Measurements from ENCODE around the gene FKBP5.

The FKBP5 gene

DNA sequence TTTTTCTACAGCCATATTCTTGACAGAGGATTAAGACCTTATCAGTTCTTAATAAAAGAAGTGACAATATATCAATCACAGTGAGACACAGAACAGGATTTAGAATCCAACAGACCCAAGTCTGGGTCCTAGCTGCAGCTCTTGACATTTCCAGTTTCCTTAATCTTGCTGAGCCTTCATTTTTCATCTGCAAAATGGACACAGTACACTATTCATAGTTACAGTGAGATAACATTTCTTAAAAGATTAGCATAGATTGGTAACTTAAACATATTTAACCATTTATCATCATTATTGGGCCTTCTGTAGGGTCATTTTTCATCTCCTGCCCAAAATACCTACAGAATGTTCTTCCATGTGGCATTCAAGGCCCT lies 45.6 kb downstream of the FKBP5 start:
- DNase-seq (ENCODE audit: insufficient read length) (no peak), FAIRE-seq (no peak)
- TF ChIP-seq TAF1 (IDR thresholded peaks at IDR 0.05; ENCODE audit: borderline replicate concordance, low read depth, low read length) (no peak), POLR2A (IDR thresholded peaks at IDR 0.05; ENCODE audit: low read depth, low read length) (no peak), POLR2AphosphoS5 (IDR thresholded peaks at IDR 0.05; ENCODE audit: low read depth, low read length) (no peak)

DNA sequence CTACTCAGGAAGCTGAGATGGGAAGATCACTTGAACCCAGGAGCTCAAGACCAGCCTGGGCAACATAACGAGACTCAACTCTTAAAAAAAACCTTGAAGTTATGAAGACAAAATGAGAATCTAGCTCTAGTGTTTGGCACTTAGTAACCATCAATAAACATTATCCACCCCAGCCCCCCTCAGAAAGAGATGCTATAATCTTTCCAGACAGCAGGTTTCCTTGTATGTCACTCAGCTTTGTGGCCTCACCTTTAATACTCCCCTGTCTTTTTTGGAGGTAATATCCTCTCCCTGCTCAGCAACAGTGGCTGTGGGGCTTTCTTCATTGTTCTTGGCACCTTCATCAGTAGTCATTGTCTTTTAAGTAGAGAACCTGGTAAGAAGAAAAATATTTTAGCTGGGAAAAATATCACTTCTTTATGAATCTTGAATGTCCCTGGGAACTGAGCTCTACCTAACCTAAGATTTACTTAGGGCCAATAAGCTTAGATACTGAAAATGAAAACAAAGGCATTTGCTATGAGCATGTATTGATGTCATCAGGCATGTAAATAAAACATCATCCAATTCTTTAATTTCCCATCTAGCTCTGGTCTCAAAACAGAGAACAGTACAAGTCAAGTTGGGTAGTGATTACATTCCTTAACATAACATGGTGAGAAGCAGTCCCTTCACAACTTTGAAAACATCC lies 46.1 kb downstream of the FKBP5 start:
- no peak for FAIRE-seq
- TF ChIP-seq TAF1 (IDR thresholded peaks at IDR 0.05; ENCODE audit: borderline replicate concordance, low read depth, low read length), result no peak
- TF ChIP-seq POLR2AphosphoS5 (IDR thresholded peaks at IDR 0.05; ENCODE audit: low read depth, low read length), result no peak
- TF ChIP-seq POLR2A (IDR thresholded peaks at IDR 0.05; ENCODE audit: low read depth, low read length), result no peak
- no peak for DNase-seq (ENCODE audit: insufficient read length)

DNA sequence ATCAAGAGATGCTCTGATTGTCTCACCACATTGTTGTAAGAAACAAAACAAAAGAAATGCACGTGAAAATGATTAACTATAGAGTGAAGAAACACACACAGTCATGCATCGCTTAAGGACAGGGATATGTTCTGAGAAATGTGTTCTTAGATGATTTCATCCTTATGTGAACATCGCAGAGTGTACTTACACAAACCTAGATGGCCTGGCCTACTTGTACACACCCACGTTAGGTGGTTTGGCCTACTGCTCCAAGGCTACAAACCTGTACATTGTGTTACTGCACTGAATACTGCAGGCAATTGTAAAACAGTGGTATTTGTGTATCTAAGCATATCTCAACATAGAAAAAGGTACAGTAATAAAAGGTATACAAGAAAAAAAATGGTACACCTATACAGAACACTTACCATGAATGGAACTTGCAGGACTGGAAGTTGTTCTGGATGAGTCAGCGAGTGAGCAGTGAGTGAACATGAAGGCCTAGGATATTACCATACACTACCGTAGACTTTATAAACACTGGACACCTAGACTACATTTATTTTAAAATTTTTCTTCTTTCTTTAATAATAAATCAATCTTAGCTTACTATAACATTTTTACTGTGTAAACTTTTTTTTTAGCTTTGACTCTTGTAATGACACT lies 48.6 kb downstream of the FKBP5 start:
- no peak for FAIRE-seq

DNA sequence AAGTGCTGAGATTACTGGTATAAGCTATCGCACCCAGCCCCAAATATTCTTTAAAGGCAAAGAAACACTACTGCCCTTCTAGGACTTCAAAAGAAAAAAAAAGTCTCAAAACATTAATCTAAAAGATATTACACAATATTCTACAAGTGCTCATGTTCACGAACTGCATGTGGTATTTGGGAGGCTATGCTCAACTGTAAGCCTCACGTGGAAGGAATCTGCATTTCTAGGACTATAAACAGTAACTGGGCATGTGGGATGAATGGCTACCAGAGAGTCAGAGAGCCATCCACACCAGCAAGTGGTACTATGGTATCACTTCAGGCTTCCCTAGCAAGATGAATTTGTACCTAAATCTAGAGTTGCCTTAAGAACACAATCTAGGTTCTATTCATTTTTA lies 50.0 kb downstream of the FKBP5 start:
- TF ChIP-seq POLR2AphosphoS5 (IDR thresholded peaks at IDR 0.05; ENCODE audit: low read depth, low read length) (no peak), POLR2A (IDR thresholded peaks at IDR 0.05; ENCODE audit: low read depth, low read length) (no peak), TAF1 (IDR thresholded peaks at IDR 0.05; ENCODE audit: borderline replicate concordance, low read depth, low read length) (no peak)
- no peak for DNase-seq (ENCODE audit: insufficient read length)

More for the DNA sequence above, 48.6 kb downstream of the FKBP5 start:
- no peak for DNase-seq (ENCODE audit: insufficient read length)
- no peak for TF ChIP-seq POLR2A (IDR thresholded peaks at IDR 0.05; ENCODE audit: low read depth, low read length)
- no peak for TF ChIP-seq POLR2AphosphoS5 (IDR thresholded peaks at IDR 0.05; ENCODE audit: low read depth, low read length)
- no peak for TF ChIP-seq TAF1 (IDR thresholded peaks at IDR 0.05; ENCODE audit: borderline replicate concordance, low read depth, low read length)

DNA sequence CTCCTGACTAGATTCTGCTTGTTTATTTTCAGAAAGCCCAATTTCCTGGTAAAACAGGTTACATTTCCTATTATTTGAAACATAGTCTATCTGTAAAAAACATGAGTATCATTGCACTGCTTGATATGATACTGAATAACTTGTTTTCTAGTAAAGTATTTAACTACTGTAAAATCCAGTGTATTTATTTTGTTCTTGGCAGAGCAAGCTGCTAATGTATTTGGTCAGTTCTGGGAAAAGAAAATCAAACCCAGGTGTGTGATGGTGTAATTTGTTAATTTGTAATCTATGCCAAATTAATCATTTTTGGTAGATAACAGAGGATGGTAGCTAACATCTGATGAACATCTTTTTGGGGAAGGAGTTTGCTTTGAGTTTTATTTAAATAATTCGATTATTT lies 50.8 kb downstream of the FKBP5 start:
- DNase-seq (ENCODE audit: insufficient read length) (no peak), FAIRE-seq (no peak)
- no peak for TF ChIP-seq TAF1 (IDR thresholded peaks at IDR 0.05; ENCODE audit: borderline replicate concordance, low read depth, low read length)
- TF ChIP-seq POLR2AphosphoS5 (IDR thresholded peaks at IDR 0.05; ENCODE audit: low read depth, low read length), result no peak
- TF ChIP-seq POLR2A (IDR thresholded peaks at IDR 0.05; ENCODE audit: low read depth, low read length), result no peak

More for the DNA sequence above, 50.0 kb downstream of the FKBP5 start:
- FAIRE-seq, result no peak

DNA sequence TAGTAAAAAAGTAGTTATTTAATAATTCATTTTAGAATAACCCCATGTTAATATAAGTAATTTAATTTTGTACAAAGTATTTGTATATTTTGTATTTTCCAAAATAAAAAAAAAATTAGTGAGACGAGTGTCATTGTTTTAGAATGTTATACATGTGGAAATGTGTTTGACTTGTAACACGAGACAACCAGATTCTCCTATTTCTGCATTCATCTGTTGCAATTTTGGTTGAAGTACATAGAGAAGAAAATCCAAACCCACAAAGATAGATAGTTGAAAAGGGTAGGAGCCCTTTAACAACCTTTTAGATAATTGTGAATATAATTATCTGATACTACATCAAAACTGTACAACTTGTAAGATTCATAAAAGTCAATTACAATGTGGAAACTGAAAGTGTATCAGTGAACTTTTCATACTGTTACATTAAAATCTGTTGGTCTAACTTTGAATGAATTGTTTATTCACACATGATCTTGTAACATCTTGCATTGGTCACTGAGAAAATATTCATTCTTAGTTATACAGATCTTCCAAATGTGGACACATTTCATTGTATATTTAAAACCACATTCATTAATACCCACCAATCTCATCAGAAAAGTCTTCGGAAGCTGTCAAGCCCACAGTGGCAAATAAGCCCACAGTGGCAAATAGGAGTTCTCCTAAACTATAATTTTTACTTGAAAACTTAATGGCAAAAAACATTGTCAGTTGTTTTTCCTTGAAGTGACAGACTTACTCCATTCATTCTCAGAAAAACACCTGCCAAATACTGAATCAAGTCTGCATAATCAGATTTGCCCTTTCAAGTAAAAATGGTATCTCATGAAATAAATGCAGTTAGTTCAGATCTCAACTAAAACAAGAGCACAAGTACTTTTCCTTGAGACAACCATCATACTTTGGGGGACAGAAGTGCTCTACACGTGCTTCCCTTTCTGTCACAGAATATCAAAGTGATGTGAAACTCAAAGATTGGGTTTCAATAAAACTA lies 52.8 kb downstream of the FKBP5 start:
- no peak for TF ChIP-seq POLR2AphosphoS5 (IDR thresholded peaks at IDR 0.05; ENCODE audit: low read depth, low read length)
- TF ChIP-seq POLR2A (IDR thresholded peaks at IDR 0.05; ENCODE audit: low read depth, low read length), result no peak
- no peak for TF ChIP-seq TAF1 (IDR thresholded peaks at IDR 0.05; ENCODE audit: borderline replicate concordance, low read depth, low read length)
- no peak for DNase-seq (ENCODE audit: insufficient read length)
- no peak for FAIRE-seq

DNA sequence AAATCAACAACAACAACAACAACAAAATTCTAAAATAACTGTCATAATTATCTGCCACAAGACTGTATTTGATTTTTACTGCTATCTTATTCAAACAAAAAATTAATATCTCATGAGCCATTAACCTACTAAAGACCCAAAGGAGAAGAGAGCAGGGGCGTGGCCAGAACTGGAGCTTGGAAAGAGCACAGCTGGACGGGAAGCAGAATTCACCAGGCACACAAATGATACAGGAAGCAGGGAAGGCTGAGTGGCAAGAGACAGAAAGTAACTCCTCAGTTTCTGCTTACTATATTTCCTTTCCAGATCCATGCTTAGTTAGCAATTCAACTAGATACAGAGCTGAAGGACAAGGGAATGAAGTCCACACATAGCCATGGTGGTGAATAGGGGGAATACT lies 54.4 kb downstream of the FKBP5 start:
- TF ChIP-seq POLR2A (IDR thresholded peaks at IDR 0.05; ENCODE audit: low read depth, low read length), result no peak
- TF ChIP-seq POLR2AphosphoS5 (IDR thresholded peaks at IDR 0.05; ENCODE audit: low read depth, low read length), result no peak
- no peak for TF ChIP-seq TAF1 (IDR thresholded peaks at IDR 0.05; ENCODE audit: borderline replicate concordance, low read depth, low read length)
- DNase-seq (ENCODE audit: insufficient read length) (no peak), FAIRE-seq (no peak)

- DNase-seq (ENCODE audit: insufficient read length) (no peak), FAIRE-seq (no peak)
- no peak for TF ChIP-seq TAF1 (IDR thresholded peaks at IDR 0.05; ENCODE audit: borderline replicate concordance, low read depth, low read length)
- no peak for TF ChIP-seq POLR2AphosphoS5 (IDR thresholded peaks at IDR 0.05; ENCODE audit: low read depth, low read length)
- TF ChIP-seq POLR2A (IDR thresholded peaks at IDR 0.05; ENCODE audit: low read depth, low read length), result no peak
These were observed 55.1 kb downstream of the FKBP5 start for GRCh38 chr6:35633579-35634089.

DNA sequence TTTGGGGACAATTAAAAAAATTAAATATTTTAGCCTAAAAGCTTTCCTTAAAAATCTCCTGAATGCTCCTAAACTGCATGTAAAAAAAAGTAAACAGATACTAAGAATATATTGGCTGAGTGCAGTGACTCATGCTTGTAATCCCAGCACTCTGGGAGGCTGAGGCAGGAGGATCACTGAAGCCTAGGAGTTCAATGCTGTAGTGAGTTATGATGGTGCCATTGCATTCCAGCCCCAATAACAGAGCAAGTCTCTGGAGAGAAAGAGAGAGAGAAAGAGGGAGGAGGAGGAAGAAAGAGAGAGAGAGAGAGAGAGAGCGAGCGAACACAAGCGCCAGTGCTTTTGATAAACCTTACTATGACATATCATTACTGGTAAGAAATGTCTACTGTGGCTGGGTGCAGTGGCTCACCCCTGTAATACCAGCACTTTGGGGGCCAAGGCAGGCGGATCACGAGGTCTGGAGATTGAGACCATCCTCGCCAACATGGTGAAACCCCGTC lies 58.8 kb downstream of the FKBP5 start:
- TF ChIP-seq TAF1 (IDR thresholded peaks at IDR 0.05; ENCODE audit: borderline replicate concordance, low read depth, low read length), result no peak
- no peak for TF ChIP-seq POLR2A (IDR thresholded peaks at IDR 0.05; ENCODE audit: low read depth, low read length)
- no peak for TF ChIP-seq POLR2AphosphoS5 (IDR thresholded peaks at IDR 0.05; ENCODE audit: low read depth, low read length)
- DNase-seq (ENCODE audit: insufficient read length) (no peak), FAIRE-seq (no peak)

DNA sequence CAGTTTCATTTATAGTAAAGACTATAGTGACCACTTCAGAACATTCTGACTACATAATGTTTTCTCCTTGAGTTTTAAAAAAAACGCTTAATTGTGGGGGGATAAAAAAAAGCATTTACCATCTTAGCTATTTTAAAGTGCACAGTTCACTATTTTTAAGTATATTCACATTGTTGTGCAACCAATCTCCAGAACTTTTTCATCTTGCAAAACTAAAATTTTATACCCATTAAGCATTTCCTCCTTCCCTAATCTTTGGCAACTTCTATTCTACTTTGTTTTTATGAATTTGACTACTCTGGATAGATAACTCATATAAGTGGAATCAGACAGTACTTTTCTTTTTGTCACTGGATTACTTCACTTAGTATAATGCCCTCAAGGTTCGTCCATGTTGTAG lies 62.3 kb downstream of the FKBP5 start:
- no peak for FAIRE-seq
- no peak for TF ChIP-seq POLR2AphosphoS5 (IDR thresholded peaks at IDR 0.05; ENCODE audit: low read depth, low read length)
- no peak for TF ChIP-seq TAF1 (IDR thresholded peaks at IDR 0.05; ENCODE audit: borderline replicate concordance, low read depth, low read length)
- TF ChIP-seq POLR2A (IDR thresholded peaks at IDR 0.05; ENCODE audit: low read depth, low read length), result no peak
- DNase-seq (ENCODE audit: insufficient read length), result no peak

All from GM12892 (cell line).